GM12878 (cell line): ENCODE data around the gene MMP13. TPM values are rescaled to one million over a fixed set of nuclear protein-coding genes. Genes with fewer than 3 reads are reported as not detected.
A peak's percentile ranks its signal among the peaks of the same experiment; 100 is the strongest.

Experiments used
- ATAC-seq: fragments of 200-7000 bp; cut with Tn5 transposase; 3 replicates; pipeline ENCODE4 v1.9.1; 2020; ENCODE audit warnings: mild to moderate bottlenecking, moderate library complexity
- BruUV-seq: library from RNA; stranded (reverse); fragments of 400-500 nt; replicated peaks from 2 replicates; lab custom pipeline; 2021; lab: Mats Ljungman, UMichigan
- CTCF ChIA-PET: fragments of 300-600 bp; sonication (Branson Sonifier 250); formaldehyde crosslinking; extraction: SDS; loops from one replicate; lab custom pipeline; 2021; ENCODE audit warnings: inconsistent platforms; lab: Yijun Ruan, JAX
- POLR2A ChIA-PET: fragments of 350-600 bp; formaldehyde crosslinking; extraction: SDS; loops from one replicate; lab custom pipeline; 2021; ENCODE audit warnings: inconsistent platforms; lab: Charles Lee
- RAD21 ChIA-PET: fragments of 300-600 bp; sonication (Branson Sonifier 250); formaldehyde crosslinking; loops from one replicate; lab custom pipeline; 2023; ENCODE audit warnings: antibody characterized with exemption; ENCODE audit not compliant: unreplicated experiment; lab: Charles Lee
- SMC1A ChIA-PET: fragments of 300-600 bp; sonication (Branson Sonifier 250); formaldehyde crosslinking; loops from one replicate; lab custom pipeline; 2023; ENCODE audit not compliant: unreplicated experiment, uncharacterized antibody; lab: Charles Lee
- DNase-seq: peaks from one replicate; pipeline ENCODE4 v3.0.0-alpha.2; 2011; ENCODE audit warnings: low read depth, low spot score
- FAIRE-seq: peaks from 3 replicates; lab custom pipeline; 2011; peaks lifted over from hg19 to GRCh38; lab: Jason Lieb, UNC
- H2AFZ ChIP-seq: 2 replicates; pipeline ENCODE4 v1.6.0; 2011; ENCODE audit warnings: low read depth, low read length, control low read depth; ENCODE audit not compliant: control insufficient read depth
- H3K27ac ChIP-seq: 2 replicates; pipeline ENCODE4 v1.5.1; 2011; ENCODE audit warnings: control low read depth; ENCODE audit not compliant: control insufficient read depth, insufficient read depth
- H3K27me3 ChIP-seq, 2 experiments: replicated peaks in 1 of 2; 2 replicates each; pipeline versions ENCODE4 v1.6.0 to v1.6.1; 2011; ENCODE audit warnings: low read length in 1 of 2; ENCODE audit not compliant: control insufficient read depth in 2 of 2, insufficient read depth in 2 of 2
- H3K36me3 ChIP-seq, 2 experiments: 2 replicates each; pipeline ENCODE4 v1.5.1; 2011; ENCODE audit warnings: low read length in 1 of 2; ENCODE audit not compliant: control insufficient read depth in 2 of 2, insufficient read depth in 2 of 2
- H3K4me1 ChIP-seq: 2 replicates; pipeline ENCODE4 v1.6.1; 2011; ENCODE audit warnings: mild to moderate bottlenecking, low read length, moderate library complexity, mixed read lengths; ENCODE audit not compliant: control insufficient read depth, insufficient read depth
- H3K4me2 ChIP-seq: 2 replicates; pipeline ENCODE4 v1.6.0; 2011; ENCODE audit warnings: control low read depth; ENCODE audit not compliant: control insufficient read depth, insufficient read depth
- H3K4me3 ChIP-seq: fragments of 200-600 bp; sonication (generic); 2 replicates; pipeline ENCODE4 v1.5.1; 2016
- H3K79me2 ChIP-seq: 2 replicates; pipeline ENCODE4 v1.6.0; 2011; ENCODE audit warnings: low read length; ENCODE audit not compliant: control insufficient read depth, insufficient read depth
- H3K9ac ChIP-seq: 2 replicates; pipeline ENCODE4 v1.8.0; 2011; ENCODE audit warnings: low read length, control low read depth, mixed read lengths; ENCODE audit not compliant: control insufficient read depth, insufficient read depth
- H3K9me3 ChIP-seq: replicated peaks from 3 replicates; pipeline ENCODE4 v1.5.1; 2011; ENCODE audit warnings: mild to moderate bottlenecking, low read length; ENCODE audit not compliant: control insufficient read depth, insufficient read depth
- H4K20me1 ChIP-seq: 2 replicates; pipeline ENCODE4 v1.6.0; 2011; ENCODE audit not compliant: control insufficient read depth, insufficient read depth
- ASH2L ChIP-seq: fragments of 300-600, 200-600 bp; sonication (generic); IDR thresholded peaks from 2 replicates; pipeline ENCODE4 v1.6.1; 2017; ENCODE audit warnings: low read depth, mild to moderate bottlenecking, borderline replicate concordance
- CUX1 ChIP-seq: IDR thresholded peaks from 2 replicates; pipeline ENCODE4 v1.6.1; 2012; ENCODE audit warnings: improper control_type of control experiment, low read depth, low read length; ENCODE audit not compliant: insufficient replicate concordance
- DPF2 ChIP-seq: fragments of 450-650 bp; IDR thresholded peaks from 2 replicates; pipeline ENCODE4 v1.6.1; 2017; ENCODE audit warnings: mild to moderate bottlenecking
- FOXM1 ChIP-seq: IDR thresholded peaks from 2 replicates; pipeline ENCODE4 v1.6.1; 2012; ENCODE audit warnings: low read depth, mild to moderate bottlenecking, inconsistent platforms, low read length, moderate library complexity
- IKZF2 ChIP-seq, 2 experiments: fragments of 450-650 bp; IDR thresholded peaks; 2 replicates each; pipeline ENCODE4 v1.6.1; 2017; ENCODE audit warnings: mild to moderate bottlenecking in 2 of 2, moderate library complexity in 2 of 2
- JUND ChIP-seq: IDR thresholded peaks from 2 replicates; pipeline ENCODE4 v1.6.1; 2012; ENCODE audit warnings: low read depth, mild to moderate bottlenecking, low read length, improper control_type of control experiment, moderate library complexity
- MXI1 ChIP-seq: fragments of 150-350 bp; IDR thresholded peaks from 2 replicates; pipeline ENCODE4 v1.6.1; 2011; ENCODE audit warnings: low read depth, mild to moderate bottlenecking, inconsistent platforms, low read length, improper control_type of control experiment
- REST ChIP-seq: IDR thresholded peaks from 2 replicates; pipeline ENCODE4 v1.6.1; 2012; ENCODE audit warnings: mild to moderate bottlenecking, low read depth, low read length
- TCF7 ChIP-seq: IDR thresholded peaks from 2 replicates; pipeline ENCODE4 v1.6.1; 2014; ENCODE audit warnings: antibody characterized with exemption, borderline replicate concordance
- ZNF274 ChIP-seq: IDR thresholded peaks from one replicate; pipeline ENCODE4 v1.8.0; 2011; ENCODE audit not compliant: insufficient read length, insufficient read depth
- ZSCAN29 ChIP-seq: fragments of 450-650 bp; IDR thresholded peaks from 2 replicates; pipeline ENCODE4 v1.6.1; 2017; ENCODE audit warnings: mild to moderate bottlenecking, moderate library complexity
- WGBS: methylation state at CpG from one replicate; pipeline ENCODE4 v1.1.6; 2016; ENCODE audit warnings: low lambda C conversion rate; ENCODE audit not compliant: insufficient replicate concordance, insufficient coverage; ENCODE audit errors: missing lambda C conversion rate; 5-methylcytosine and 5-hydroxymethylcytosine counted together
- in situ Hi-C: fragments of 300-500 bp; cut with MboI; formaldehyde crosslinking; loops from 9 replicates; pipeline ENCODE4 v1.14.3; 2018; ENCODE audit warnings: mixed read lengths
- intact Hi-C: fragments of 100-400 bp; cut with micrococcal nuclease; formaldehyde crosslinking; loops from one replicate; pipeline ENCODE4 v1.14.2; 2022; ENCODE audit not compliant: unreplicated experiment
- polyA plus RNA-seq, 11 experiments: library from polyadenylated mRNA; depleted of rRNA in 4 of 11; unstranded in 6 of 11; stranded (reverse) in 5 of 11; fragments of >200 nt; fragmentation: Nextera tagmentation in 4 of 11; fragmentation: Illumina TruSeq in 1 of 11; extraction: Ambion mirVana in 4 of 11; extraction: Trizol in 1 of 11; gene quantifications; 1 replicate in 1 of 11; 2 replicates in 10 of 11; pipeline versions ENCODE4 v1.2.1 to v1.2.3, GENCODE V29; 2011 to 2016; ENCODE audit warnings: inconsistent platforms in 2 of 11, missing spikeins in 2 of 11, low read depth in 1 of 11
- total RNA-seq, 4 experiments: library from RNA; depleted of rRNA in 3 of 4; stranded (reverse); fragments of >200 nt in 3 of 4; fragmentation: Illumina TruSeq in 1 of 4; extraction: Trizol in 1 of 4; gene quantifications; 2 replicates each; pipeline versions ENCODE4 v1.2.1 to v1.2.3, GENCODE V29; 2013 to 2021

Gene MMP13
- total and polyA plus RNA-seq, 10 of the 15 experiments (the other 5 are each of a cell fraction or from before 2014, with no cell fraction given), result 0.05 TPM; not detected in 9

DNA sequence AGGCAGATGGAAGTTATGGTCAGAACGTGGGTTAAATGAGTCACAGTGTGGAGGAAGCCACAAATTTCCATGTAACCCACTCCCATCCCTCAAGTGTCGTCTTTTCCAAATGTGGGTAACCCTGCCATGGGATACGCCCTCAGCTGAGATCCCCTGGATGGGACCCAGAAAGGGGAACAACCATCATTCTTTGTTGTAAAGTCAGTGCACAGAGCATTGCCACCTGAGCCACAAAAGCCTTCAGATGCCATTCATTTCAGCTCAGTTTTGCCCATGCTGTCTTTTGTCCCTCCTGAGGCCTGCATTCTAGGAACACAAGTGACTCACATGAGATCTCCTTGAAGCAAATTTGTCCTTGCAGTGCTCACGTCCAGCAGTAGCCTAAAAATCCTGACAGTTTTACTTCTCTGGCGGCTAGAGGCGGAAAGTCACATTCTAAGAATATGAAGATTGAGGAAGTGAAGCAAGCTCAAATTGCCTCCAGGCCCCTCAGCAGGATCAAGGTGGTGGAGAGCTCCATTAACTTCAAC lies 30.6 kb downstream of the MMP13 start (continued):
- TF ChIP-seq DPF2, result 0 out of 2 replicates have a peak, but pooled peaks have one; percentile 22

- CTCF ChIA-PET, result interaction anchor here (1.6 to 5.5 kb wide), 4 partner anchors 10 to 127 kb away, joined by 6 to 53 read pairs (median 48); no protein-coding TSS in a partner anchor
- RAD21 ChIA-PET, result interaction anchor here (1.2 to 6.1 kb wide), 3 partner anchors 12 to 56 kb away, joined by 3 to 140 read pairs (median 43); no protein-coding TSS in a partner anchor
- 3% methylated on average over 3 of the region's 3 CpGs for WGBS
- TF ChIP-seq ZNF274 (no peak), IKZF2 (IDR thresholded peaks at IDR 0.05) (no peak), MXI1 (no peak), ASH2L (no peak), ZSCAN29 (no peak), JUND (no peak), TCF7 (no peak), FOXM1 (no peak), CUX1 (no peak), REST (no peak)
These were observed 33.8 kb downstream of the MMP13 start for GRCh38 chr11:102921587-102922220.

More at GRCh38 chr11:102921587-102922220, 33.8 kb downstream of the MMP13 start:
- H3K79me2 ChIP-seq, result no peaks in the 10 kb centered on the region
- SMC1A ChIA-PET, result interaction anchor here (1.6 to 5.8 kb wide), 4 partner anchors 10 to 19 kb away, joined by 5 to 177 read pairs (median 27); no protein-coding TSS in a partner anchor
- no peak overlapping the region for H3K4me2 ChIP-seq
- POLR2A ChIA-PET, result interaction anchor here (2.3 to 5.7 kb wide), 3 partner anchors 10 to 19 kb away, joined by 13 to 71 read pairs (median 30); no protein-coding TSS in a partner anchor
- no peaks in the 10 kb centered on the region for H4K20me1 ChIP-seq
- H2AFZ ChIP-seq, result no peak overlapping the region
- no peak for DNase-seq
- FAIRE-seq, result no peak
- in situ Hi-C loops, result no loop called here
- H3K9me3 ChIP-seq, result no peaks in the 10 kb centered on the region
- peaks cover 0 to 3% of the 10 kb centered on the region in 2 experiments; a peak in 2 of 4 replicates for H3K27me3 ChIP-seq
- ATAC-seq, result no peak
- H3K36me3 ChIP-seq, result no peaks in the 10 kb centered on the region
- BruUV-seq, result no TSS peak
- no peak overlapping the region for H3K4me3 ChIP-seq
- intact Hi-C loops, result no loop called here
- H3K9ac ChIP-seq, result no peak overlapping the region
- no peaks in the 10 kb centered on the region; the same call in none of the 2 replicates for H3K4me1 ChIP-seq
- no peak overlapping the region for H3K27ac ChIP-seq
